Measurements from ENCODE around the gene SEPTIN5.

Gene SEPTIN5

DNA sequence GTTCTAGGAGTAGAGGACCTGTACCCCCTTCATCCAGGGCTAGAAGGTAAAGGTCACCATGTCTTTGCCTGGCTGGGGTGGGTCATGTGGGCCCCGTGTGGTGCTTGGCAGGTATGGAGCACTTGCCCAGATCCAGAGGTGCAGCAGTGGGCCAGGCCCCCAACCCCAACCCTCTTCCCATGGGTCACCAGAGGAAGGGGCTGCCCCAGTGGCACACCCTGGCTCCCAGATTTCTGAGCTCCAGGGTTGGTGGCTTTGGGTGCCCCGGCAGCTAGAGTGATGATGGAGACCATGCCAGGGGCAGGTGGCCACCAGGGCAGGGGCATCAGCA is 6.7 kb downstream of the SEPTIN5 start:
- Histone ChIP-seq H3K4me1 (ENCODE audit: insufficient read depth, low read length, poor library complexity, severe bottlenecking) (peaks cover 10% of the 10 kb centered on the region), H3K27me3 (ENCODE audit: insufficient read depth, low read length, poor library complexity, severe bottlenecking) (no peaks in the 10 kb centered on the region), H3K4me3 (ENCODE audit: low read length, poor library complexity, severe bottlenecking) (no peak overlapping the region), H2AFZ (ENCODE audit: low read length) (no peak overlapping the region), H3K9ac (ENCODE audit: low read depth, low read length, poor library complexity, severe bottlenecking) (no peak overlapping the region), H3K9me2 (replicated peaks; ENCODE audit: low read depth, low read length) (no peaks in the 10 kb centered on the region), H3K9me3 (ENCODE audit: insufficient read depth, low read depth, low read length) (no peaks in the 10 kb centered on the region), H3K4me2 (ENCODE audit: low read depth, low read length, poor library complexity, severe bottlenecking) (no peak overlapping the region), H3K79me2 (ENCODE audit: insufficient read depth, low read length) (no peaks in the 10 kb centered on the region), H3F3A (ENCODE audit: low read depth) (no peaks in the 10 kb centered on the region), H3K36me3 (ENCODE audit: insufficient read depth, low read length) (no peaks in the 10 kb centered on the region), H4K20me1 (ENCODE audit: insufficient read depth, low read length, poor library complexity, severe bottlenecking) (no peaks in the 10 kb centered on the region)
- TF ChIP-seq EZH2phosphoT487 (IDR thresholded peaks at IDR 0.05; ENCODE audit: borderline replicate concordance) = no peak
- TF ChIP-seq, protein P1, sequence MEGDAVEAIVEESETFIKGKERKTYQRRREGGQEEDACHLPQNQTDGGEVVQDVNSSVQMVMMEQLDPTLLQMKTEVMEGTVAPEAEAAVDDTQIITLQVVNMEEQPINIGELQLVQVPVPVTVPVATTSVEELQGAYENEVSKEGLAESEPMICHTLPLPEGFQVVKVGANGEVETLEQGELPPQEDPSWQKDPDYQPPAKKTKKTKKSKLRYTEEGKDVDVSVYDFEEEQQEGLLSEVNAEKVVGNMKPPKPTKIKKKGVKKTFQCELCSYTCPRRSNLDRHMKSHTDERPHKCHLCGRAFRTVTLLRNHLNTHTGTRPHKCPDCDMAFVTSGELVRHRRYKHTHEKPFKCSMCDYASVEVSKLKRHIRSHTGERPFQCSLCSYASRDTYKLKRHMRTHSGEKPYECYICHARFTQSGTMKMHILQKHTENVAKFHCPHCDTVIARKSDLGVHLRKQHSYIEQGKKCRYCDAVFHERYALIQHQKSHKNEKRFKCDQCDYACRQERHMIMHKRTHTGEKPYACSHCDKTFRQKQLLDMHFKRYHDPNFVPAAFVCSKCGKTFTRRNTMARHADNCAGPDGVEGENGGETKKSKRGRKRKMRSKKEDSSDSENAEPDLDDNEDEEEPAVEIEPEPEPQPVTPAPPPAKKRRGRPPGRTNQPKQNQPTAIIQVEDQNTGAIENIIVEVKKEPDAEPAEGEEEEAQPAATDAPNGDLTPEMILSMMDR (conservative IDR thresholded peaks at IDR 0.05; ENCODE audit: low read length) = no peak

DNA sequence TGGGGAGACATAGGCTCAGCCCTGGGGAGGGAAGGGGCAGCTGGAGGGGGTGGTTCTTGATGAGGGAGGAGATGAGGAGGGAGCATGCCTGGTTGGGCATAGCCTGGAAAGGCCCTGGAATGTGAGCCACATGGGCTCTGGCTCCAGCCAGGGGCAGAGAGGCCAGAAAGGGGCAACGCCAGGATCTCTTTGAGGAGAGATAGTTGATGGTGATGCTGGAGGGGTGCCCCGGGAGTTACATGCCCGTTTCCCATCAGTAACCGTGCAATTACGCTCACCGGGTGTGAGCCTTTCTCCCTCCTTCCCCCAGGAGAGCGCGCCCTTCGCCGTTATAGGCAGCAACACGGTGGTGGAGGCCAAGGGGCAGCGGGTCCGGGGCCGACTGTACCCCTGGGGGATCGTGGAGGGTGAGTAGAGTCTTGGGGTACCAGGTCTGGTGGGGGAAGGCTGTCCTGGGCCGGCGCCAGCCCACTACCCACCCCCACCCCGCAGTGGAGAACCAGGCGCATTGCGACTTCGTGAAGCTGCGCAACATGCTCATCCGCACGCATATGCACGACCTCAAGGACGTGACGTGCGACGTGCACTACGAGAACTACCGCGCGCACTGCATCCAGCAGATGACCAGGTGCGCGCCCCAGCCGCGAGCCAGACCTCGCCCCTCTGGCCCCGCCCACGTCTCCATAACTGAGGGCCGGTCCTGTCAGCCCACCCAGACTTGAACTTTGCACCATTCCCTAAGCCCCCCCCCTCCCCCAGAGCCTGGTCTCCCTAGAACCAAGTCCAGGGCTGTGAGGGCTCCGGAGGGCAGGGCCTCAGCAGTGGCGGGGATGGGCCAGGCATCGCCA is 7.3 kb downstream of the SEPTIN5 start:
- TF ChIP-seq, protein P1 (conservative IDR thresholded peaks at IDR 0.05; ENCODE audit: low read length) = no peak
- no peak for TF ChIP-seq EZH2phosphoT487 (IDR thresholded peaks at IDR 0.05; ENCODE audit: borderline replicate concordance)
- Histone ChIP-seq H3K9me2 (replicated peaks; ENCODE audit: low read depth, low read length) (no peaks in the 10 kb centered on the region), H3K36me3 (ENCODE audit: insufficient read depth, low read length) (no peaks in the 10 kb centered on the region), H3K4me3 (ENCODE audit: low read length, poor library complexity, severe bottlenecking) (no peak overlapping the region), H3K4me1 (ENCODE audit: insufficient read depth, low read length, poor library complexity, severe bottlenecking) (peaks cover 10% of the 10 kb centered on the region), H3F3A (ENCODE audit: low read depth) (no peaks in the 10 kb centered on the region), H3K9ac (ENCODE audit: low read depth, low read length, poor library complexity, severe bottlenecking) (no peak overlapping the region), H3K27me3 (ENCODE audit: insufficient read depth, low read length, poor library complexity, severe bottlenecking) (no peaks in the 10 kb centered on the region), H3K9me3 (ENCODE audit: insufficient read depth, low read depth, low read length) (no peaks in the 10 kb centered on the region), H4K20me1 (ENCODE audit: insufficient read depth, low read length, poor library complexity, severe bottlenecking) (no peaks in the 10 kb centered on the region), H3K79me2 (ENCODE audit: insufficient read depth, low read length) (no peaks in the 10 kb centered on the region), H3K4me2 (ENCODE audit: low read depth, low read length, poor library complexity, severe bottlenecking) (no peak overlapping the region), H2AFZ (ENCODE audit: low read length) (no peak overlapping the region)

DNA sequence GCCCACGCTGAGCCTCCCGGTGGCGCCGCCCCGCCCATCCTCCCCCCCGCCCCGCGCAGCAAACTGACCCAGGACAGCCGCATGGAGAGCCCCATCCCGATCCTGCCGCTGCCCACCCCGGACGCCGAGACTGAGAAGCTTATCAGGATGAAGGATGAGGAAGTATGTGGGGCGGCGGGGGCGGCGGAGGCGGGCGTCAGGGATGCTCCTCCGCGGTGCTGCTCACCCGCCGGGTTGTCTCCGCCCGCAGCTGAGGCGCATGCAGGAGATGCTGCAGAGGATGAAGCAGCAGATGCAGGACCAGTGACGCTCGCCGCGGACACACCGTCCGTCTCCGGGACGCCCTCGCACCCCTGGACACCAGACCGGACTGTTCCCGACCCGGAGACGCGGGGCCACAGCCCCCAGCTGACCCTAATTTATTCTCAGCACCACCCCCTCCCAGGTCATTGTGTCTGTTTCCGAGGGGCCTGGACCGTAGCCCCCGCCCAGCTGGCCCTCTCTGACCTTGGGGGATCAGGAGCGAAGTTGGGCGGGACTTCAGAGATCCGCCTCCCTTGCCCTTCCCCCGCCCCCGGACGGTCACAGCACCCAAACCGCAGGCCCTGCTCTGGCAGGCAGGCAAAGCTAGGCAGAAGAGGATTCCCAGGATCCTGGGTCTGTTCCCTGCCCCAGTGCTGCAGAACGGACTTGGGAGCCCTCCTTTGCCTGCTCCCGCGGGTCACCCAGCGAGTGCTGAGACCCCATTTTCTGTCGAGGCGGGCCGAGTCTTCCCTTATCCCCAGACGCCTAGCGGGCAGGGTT is 8.1 kb downstream of the SEPTIN5 start:
- Histone ChIP-seq H3K9me3 (ENCODE audit: insufficient read depth, low read depth, low read length) (no peaks in the 10 kb centered on the region), H3K4me2 (ENCODE audit: low read depth, low read length, poor library complexity, severe bottlenecking) (no peak overlapping the region), H3K9me2 (replicated peaks; ENCODE audit: low read depth, low read length) (no peaks in the 10 kb centered on the region), H3K4me1 (ENCODE audit: insufficient read depth, low read length, poor library complexity, severe bottlenecking) (peaks cover 10% of the 10 kb centered on the region), H3F3A (ENCODE audit: low read depth) (no peaks in the 10 kb centered on the region), H4K20me1 (ENCODE audit: insufficient read depth, low read length, poor library complexity, severe bottlenecking) (no peaks in the 10 kb centered on the region), H2AFZ (ENCODE audit: low read length) (no peak overlapping the region), H3K27me3 (ENCODE audit: insufficient read depth, low read length, poor library complexity, severe bottlenecking) (no peaks in the 10 kb centered on the region), H3K79me2 (ENCODE audit: insufficient read depth, low read length) (no peaks in the 10 kb centered on the region), H3K9ac (ENCODE audit: low read depth, low read length, poor library complexity, severe bottlenecking) (no peak overlapping the region), H3K36me3 (ENCODE audit: insufficient read depth, low read length) (no peaks in the 10 kb centered on the region), H3K4me3 (ENCODE audit: low read length, poor library complexity, severe bottlenecking) (no peak overlapping the region)
- TF ChIP-seq, protein P1 (conservative IDR thresholded peaks at IDR 0.05; ENCODE audit: low read length) = no peak
- TF ChIP-seq EZH2phosphoT487 (IDR thresholded peaks at IDR 0.05; ENCODE audit: borderline replicate concordance) = no peak
